ENCODE data around the gene C2CD2.

C2CD2 gene

DNA sequence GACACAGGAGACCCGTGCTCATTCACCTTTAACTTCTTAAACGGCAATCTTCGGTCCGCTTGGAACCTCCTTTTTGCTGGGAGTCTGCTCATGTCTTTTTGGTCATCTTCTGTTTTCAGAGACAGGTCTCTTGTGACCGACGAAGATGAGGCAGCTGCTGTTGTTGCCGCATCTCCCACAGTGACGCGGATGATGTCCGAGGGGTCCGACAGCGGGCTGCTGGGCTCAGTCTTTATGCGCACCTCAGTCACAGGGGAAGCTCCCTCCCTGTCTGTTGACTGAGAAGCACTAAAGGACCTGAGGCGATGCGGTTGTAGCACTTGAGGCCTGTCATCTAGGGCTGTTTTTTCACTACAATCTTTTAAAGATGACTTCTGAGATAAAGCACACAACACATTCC lies 38.8 kb upstream of the C2CD2 start:
- TF ChIP-seq, protein P1, sequence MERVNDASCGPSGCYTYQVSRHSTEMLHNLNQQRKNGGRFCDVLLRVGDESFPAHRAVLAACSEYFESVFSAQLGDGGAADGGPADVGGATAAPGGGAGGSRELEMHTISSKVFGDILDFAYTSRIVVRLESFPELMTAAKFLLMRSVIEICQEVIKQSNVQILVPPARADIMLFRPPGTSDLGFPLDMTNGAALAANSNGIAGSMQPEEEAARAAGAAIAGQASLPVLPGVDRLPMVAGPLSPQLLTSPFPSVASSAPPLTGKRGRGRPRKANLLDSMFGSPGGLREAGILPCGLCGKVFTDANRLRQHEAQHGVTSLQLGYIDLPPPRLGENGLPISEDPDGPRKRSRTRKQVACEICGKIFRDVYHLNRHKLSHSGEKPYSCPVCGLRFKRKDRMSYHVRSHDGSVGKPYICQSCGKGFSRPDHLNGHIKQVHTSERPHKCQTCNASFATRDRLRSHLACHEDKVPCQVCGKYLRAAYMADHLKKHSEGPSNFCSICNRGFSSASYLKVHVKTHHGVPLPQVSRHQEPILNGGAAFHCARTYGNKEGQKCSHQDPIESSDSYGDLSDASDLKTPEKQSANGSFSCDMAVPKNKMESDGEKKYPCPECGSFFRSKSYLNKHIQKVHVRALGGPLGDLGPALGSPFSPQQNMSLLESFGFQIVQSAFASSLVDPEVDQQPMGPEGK (CRISPR knock-in tag; IDR thresholded peaks at IDR 0.05; ENCODE audit: borderline replicate concordance) = no peak
- TF ChIP-seq, protein P2, sequence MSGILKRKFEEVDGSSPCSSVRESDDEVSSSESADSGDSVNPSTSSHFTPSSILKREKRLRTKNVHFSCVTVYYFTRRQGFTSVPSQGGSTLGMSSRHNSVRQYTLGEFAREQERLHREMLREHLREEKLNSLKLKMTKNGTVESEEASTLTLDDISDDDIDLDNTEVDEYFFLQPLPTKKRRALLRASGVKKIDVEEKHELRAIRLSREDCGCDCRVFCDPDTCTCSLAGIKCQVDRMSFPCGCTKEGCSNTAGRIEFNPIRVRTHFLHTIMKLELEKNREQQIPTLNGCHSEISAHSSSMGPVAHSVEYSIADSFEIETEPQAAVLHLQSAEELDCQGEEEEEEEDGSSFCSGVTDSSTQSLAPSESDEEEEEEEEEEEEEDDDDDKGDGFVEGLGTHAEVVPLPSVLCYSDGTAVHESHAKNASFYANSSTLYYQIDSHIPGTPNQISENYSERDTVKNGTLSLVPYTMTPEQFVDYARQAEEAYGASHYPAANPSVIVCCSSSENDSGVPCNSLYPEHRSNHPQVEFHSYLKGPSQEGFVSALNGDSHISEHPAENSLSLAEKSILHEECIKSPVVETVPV (CRISPR knock-in tag; IDR thresholded peaks at IDR 0.05) = no peak
- no peak for TF ChIP-seq ZNF8 (CRISPR knock-in tag; IDR thresholded peaks at IDR 0.05)
- no peak for ATAC-seq

DNA sequence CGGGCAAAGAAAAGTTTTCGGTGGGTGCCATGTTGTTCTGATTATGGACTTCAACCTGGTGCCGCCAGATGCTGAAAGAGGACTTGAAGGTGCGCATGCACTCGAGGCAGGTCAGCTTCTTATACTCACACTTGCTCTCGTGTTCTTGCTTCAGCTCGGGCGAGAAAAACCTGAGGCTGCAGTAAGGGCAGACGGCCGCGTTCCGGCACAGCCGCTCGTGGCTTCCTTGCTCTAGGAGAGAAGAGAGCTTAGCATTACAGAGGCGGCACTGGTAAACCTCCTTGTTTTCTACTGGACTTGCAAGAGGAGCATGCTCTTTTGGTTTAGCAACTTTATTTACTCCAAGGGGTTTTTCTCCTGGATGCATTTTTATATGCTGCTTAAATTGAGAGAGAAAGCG lies 37.8 kb upstream of the C2CD2 start:
- ATAC-seq = no peak
- TF ChIP-seq, protein P2 (CRISPR knock-in tag; IDR thresholded peaks at IDR 0.05) = no peak
- TF ChIP-seq ESRRG (CRISPR knock-in tag; IDR thresholded peaks at IDR 0.05) = no peak
- TF ChIP-seq, protein P3, sequence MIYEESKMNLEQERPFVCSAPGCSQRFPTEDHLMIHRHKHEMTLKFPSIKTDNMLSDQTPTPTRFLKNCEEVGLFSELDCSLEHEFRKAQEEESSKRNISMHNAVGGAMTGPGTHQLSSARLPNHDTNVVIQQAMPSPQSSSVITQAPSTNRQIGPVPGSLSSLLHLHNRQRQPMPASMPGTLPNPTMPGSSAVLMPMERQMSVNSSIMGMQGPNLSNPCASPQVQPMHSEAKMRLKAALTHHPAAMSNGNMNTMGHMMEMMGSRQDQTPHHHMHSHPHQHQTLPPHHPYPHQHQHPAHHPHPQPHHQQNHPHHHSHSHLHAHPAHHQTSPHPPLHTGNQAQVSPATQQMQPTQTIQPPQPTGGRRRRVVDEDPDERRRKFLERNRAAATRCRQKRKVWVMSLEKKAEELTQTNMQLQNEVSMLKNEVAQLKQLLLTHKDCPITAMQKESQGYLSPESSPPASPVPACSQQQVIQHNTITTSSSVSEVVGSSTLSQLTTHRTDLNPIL (CRISPR knock-in tag; IDR thresholded peaks at IDR 0.05; ENCODE audit: low read depth) = no peak
- no peak for TF ChIP-seq CSDC2 (CRISPR knock-in tag; IDR thresholded peaks at IDR 0.05)
- no peak for TF ChIP-seq ARNTL (CRISPR knock-in tag; IDR thresholded peaks at IDR 0.05; ENCODE audit: borderline replicate concordance, low read depth)
- no peak for TF ChIP-seq ZFP3 (CRISPR knock-in tag; IDR thresholded peaks at IDR 0.05)

DNA sequence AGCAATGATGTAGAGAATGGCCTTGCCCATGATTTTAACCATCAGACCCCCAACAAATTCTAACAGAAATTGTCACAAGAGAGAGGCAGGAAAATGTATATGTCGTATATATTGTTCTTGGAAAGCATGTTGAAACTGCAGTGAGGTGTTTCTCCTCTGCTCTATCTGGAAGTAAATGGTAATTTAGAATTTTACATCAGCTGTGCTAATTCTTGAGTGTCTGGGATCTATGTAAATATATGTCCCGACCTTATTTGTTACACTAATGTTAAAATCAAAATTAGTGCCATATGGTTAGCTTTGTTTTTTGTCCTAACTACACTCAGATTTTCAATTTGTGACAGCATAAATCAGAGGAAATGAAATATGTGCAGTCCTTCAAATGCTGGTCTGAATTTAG lies 35.9 kb upstream of the C2CD2 start:
- ATAC-seq = no peak
- TF ChIP-seq, protein P4, sequence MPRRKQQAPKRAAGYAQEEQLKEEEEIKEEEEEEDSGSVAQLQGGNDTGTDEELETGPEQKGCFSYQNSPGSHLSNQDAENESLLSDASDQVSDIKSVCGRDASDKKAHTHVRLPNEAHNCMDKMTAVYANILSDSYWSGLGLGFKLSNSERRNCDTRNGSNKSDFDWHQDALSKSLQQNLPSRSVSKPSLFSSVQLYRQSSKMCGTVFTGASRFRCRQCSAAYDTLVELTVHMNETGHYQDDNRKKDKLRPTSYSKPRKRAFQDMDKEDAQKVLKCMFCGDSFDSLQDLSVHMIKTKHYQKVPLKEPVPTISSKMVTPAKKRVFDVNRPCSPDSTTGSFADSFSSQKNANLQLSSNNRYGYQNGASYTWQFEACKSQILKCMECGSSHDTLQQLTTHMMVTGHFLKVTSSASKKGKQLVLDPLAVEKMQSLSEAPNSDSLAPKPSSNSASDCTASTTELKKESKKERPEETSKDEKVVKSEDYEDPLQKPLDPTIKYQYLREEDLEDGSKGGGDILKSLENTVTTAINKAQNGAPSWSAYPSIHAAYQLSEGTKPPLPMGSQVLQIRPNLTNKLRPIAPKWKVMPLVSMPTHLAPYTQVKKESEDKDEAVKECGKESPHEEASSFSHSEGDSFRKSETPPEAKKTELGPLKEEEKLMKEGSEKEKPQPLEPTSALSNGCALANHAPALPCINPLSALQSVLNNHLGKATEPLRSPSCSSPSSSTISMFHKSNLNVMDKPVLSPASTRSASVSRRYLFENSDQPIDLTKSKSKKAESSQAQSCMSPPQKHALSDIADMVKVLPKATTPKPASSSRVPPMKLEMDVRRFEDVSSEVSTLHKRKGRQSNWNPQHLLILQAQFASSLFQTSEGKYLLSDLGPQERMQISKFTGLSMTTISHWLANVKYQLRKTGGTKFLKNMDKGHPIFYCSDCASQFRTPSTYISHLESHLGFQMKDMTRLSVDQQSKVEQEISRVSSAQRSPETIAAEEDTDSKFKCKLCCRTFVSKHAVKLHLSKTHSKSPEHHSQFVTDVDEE (CRISPR knock-in tag; IDR thresholded peaks at IDR 0.05) = no peak
- TF ChIP-seq ARNTL (CRISPR knock-in tag; IDR thresholded peaks at IDR 0.05; ENCODE audit: borderline replicate concordance, low read depth) (no peak), ZNF565 (CRISPR knock-in tag; conservative IDR thresholded peaks at IDR 0.05; ENCODE audit: low read depth) (no peak), ZFP3 (CRISPR knock-in tag; IDR thresholded peaks at IDR 0.05) (no peak), ESRRG (CRISPR knock-in tag; IDR thresholded peaks at IDR 0.05) (no peak)

DNA sequence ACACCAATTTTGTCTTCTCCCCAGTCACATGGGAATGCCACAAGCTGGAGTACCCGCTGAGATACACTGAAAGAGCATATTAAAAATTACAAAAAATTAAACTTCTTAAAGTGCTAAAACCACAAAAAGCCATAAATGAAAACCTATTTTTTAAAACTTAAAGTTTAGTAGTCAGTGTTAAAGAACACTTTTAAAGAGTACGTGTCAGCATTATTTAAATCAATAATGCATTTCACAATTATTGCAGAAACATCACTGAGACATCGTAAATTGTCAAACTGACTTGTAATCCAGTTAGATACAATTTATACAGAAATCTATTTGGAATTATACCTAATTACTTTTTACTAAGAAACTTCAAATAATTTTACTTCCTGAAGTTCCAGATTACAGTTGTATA lies 33.5 kb upstream of the C2CD2 start:
- TF ChIP-seq, protein P4 (CRISPR knock-in tag; IDR thresholded peaks at IDR 0.05) = no peak
- TF ChIP-seq, protein P3 (CRISPR knock-in tag; IDR thresholded peaks at IDR 0.05; ENCODE audit: low read depth) = no peak
- no peak for TF ChIP-seq ZFP3 (CRISPR knock-in tag; IDR thresholded peaks at IDR 0.05)
- TF ChIP-seq CSDC2 (CRISPR knock-in tag; IDR thresholded peaks at IDR 0.05) = no peak
- no peak for TF ChIP-seq ZNF70 (CRISPR knock-in tag; IDR thresholded peaks at IDR 0.05)
- no peak for TF ChIP-seq ZNF8 (CRISPR knock-in tag; IDR thresholded peaks at IDR 0.05)
- no peak for TF ChIP-seq OSR1 (CRISPR knock-in tag; IDR thresholded peaks at IDR 0.05)
- TF ChIP-seq, protein P2 (CRISPR knock-in tag; IDR thresholded peaks at IDR 0.05) = no peak
- TF ChIP-seq BACH2 (CRISPR knock-in tag; IDR thresholded peaks at IDR 0.05; ENCODE audit: borderline replicate concordance) = no peak
- TF ChIP-seq TCF4 (CRISPR knock-in tag; IDR thresholded peaks at IDR 0.05; ENCODE audit: borderline replicate concordance) = no peak
- TF ChIP-seq RARB (CRISPR knock-in tag; IDR thresholded peaks at IDR 0.05) = no peak
- no peak for TF ChIP-seq ZFP30 (CRISPR knock-in tag; IDR thresholded peaks at IDR 0.05)
- TF ChIP-seq GLIS3 (CRISPR knock-in tag; IDR thresholded peaks at IDR 0.05) = no peak
- ATAC-seq = no peak

Data from SK-N-SH treated with all-trans-retinoic acid at 6 μM for 48 hours (cell line).